DMS79 (cell line): ENCODE measurements around the gene UQCR11.
"Not testable (repeated sequence)": the region's sequence is repeated elsewhere in the genome, so short reads cannot be mapped to it uniquely, and the experiment has no call there.

Experiments
- DNase-seq: peaks from one replicate; lab custom pipeline; 2025; lab: John Stamatoyannopoulos, UW

The UQCR11 gene

GRCh38 chr19:1605236-1606137 is at the start of gene UQCR11:
UQCR11 (minus strand) TSS chr19:1605462; CDS start chr19:1605409, 53 bp downstream.
- peak; percentile 86 for DNase-seq

- no peak for DNase-seq
Measured at GRCh38 chr19:1654178-1654792, 49.0 kb upstream of the UQCR11 start.

GRCh38 chr19:1653300-1653628 is 48.0 kb upstream of the UQCR11 start:
- no peak for DNase-seq

GRCh38 chr19:1652471-1653299 is 47.4 kb upstream of the UQCR11 start, which contains the start of gene TCF3:
TCF3 (minus strand) TSS chr19:1652615; CDS start chr19:1650248, 2,367 bp downstream.
- peak; percentile 96 for DNase-seq

GRCh38 chr19:1651568-1652291 is 46.5 kb upstream of the UQCR11 start:
- no peak for DNase-seq

GRCh38 chr19:1650650-1651567 is 45.6 kb upstream of the UQCR11 start:
- DNase-seq, result no peak

- no peak for DNase-seq
Measured at GRCh38 chr19:1649706-1650649, 44.7 kb upstream of the UQCR11 start.

- DNase-seq, result no peak
Measured at GRCh38 chr19:1648920-1649541, 43.8 kb upstream of the UQCR11 start.

- DNase-seq, result no peak
Measured at GRCh38 chr19:1648459-1648849, 43.2 kb upstream of the UQCR11 start.

- DNase-seq, result no peak
Measured at GRCh38 chr19:1647501-1648458, 42.5 kb upstream of the UQCR11 start.

GRCh38 chr19:1646659-1647453 is 41.6 kb upstream of the UQCR11 start:
- DNase-seq, result no peak

- DNase-seq, result no peak
Measured at GRCh38 chr19:1646149-1646548, 40.9 kb upstream of the UQCR11 start.

GRCh38 chr19:1645299-1645698 is 40.0 kb upstream of the UQCR11 start:
- DNase-seq, result no peak

- DNase-seq, result no peak
Measured at GRCh38 chr19:1644070-1644469, 38.8 kb upstream of the UQCR11 start.

GRCh38 chr19:1640893-1641448 is 35.7 kb upstream of the UQCR11 start:
- DNase-seq, result not testable (repeated sequence)

- DNase-seq, result no peak
Measured at GRCh38 chr19:1636325-1637236, 31.3 kb upstream of the UQCR11 start.
